GM23338 (cell line): Measurements from ENCODE around the gene CD6. TPM values are rescaled to one million over a fixed set of nuclear protein-coding genes. Genes with fewer than 3 reads are reported as not detected.

ENCODE experiments used
- ATAC-seq: fragments of 200-7000 bp; cut with Tn5 transposase; 3 replicates; pipeline ENCODE4 v1.9.1; 2020
- DNase-seq: peaks from one replicate; pipeline ENCODE4 v3.0.0-alpha.2; 2015; ENCODE audit warnings: low spot score
- H2AFZ ChIP-seq: fragments of 200-600 bp; sonication (generic); 2 replicates; pipeline ENCODE4 v1.8.0; 2016; ENCODE audit warnings: antibody characterized with exemption, mild to moderate bottlenecking, moderate library complexity
- H3F3A ChIP-seq: fragments of 200-600 bp; sonication (generic); replicated peaks from 2 replicates; pipeline ENCODE4 v1.8.0; 2017; ENCODE audit warnings: antibody characterized with exemption, mixed run types, low read depth
- H3K27ac ChIP-seq: fragments of 200-600 bp; sonication (generic); 2 replicates; pipeline ENCODE4 v1.6.1; 2016; ENCODE audit warnings: low read depth
- H3K27me3 ChIP-seq: fragments of 200-600 bp; sonication (generic); 2 replicates; pipeline ENCODE4 v1.8.0; 2016; ENCODE audit warnings: mild to moderate bottlenecking, mixed run types, moderate library complexity; ENCODE audit not compliant: insufficient read depth
- H3K36me3 ChIP-seq: fragments of 200-600 bp; sonication (generic); 2 replicates; pipeline ENCODE4 v1.8.0; 2016; ENCODE audit warnings: mild to moderate bottlenecking; ENCODE audit not compliant: insufficient read depth
- H3K4me1 ChIP-seq: fragments of 200-600 bp; sonication (generic); 2 replicates; pipeline ENCODE4 v1.8.0; 2016; ENCODE audit warnings: mild to moderate bottlenecking, moderate library complexity; ENCODE audit not compliant: insufficient read depth
- H3K4me2 ChIP-seq: fragments of 200-600 bp; sonication (generic); 2 replicates; pipeline ENCODE4 v1.7.1; 2017; ENCODE audit warnings: mixed run types
- H3K4me3 ChIP-seq: fragments of 200-600 bp; sonication (generic); 2 replicates; pipeline ENCODE4 v1.6.1; 2016; ENCODE audit warnings: mixed run types
- H3K79me2 ChIP-seq: fragments of 200-600 bp; sonication (generic); replicated peaks from 2 replicates; pipeline ENCODE4 v1.8.0; 2017; ENCODE audit warnings: mild to moderate bottlenecking; ENCODE audit not compliant: insufficient read depth
- H3K9me2 ChIP-seq: fragments of 200-600 bp; sonication (generic); 2 replicates; pipeline ENCODE4 v1.8.0; 2017; ENCODE audit not compliant: insufficient read depth
- H4K20me1 ChIP-seq: fragments of 200-600 bp; sonication (generic); replicated peaks from 2 replicates; pipeline ENCODE4 v1.8.0; 2017; ENCODE audit warnings: mild to moderate bottlenecking; ENCODE audit not compliant: insufficient read depth
- H3K27ac Mint-ChIP-seq: 2 replicates; pipeline ENCODE4 v1.8.0; 2020; ENCODE audit warnings: inconsistent platforms, mild to moderate bottlenecking, moderate library complexity, mixed read lengths
- H3K27me3 Mint-ChIP-seq: 3 replicates; pipeline ENCODE4 v1.8.0; 2022; ENCODE audit warnings: low read depth, mild to moderate bottlenecking, moderate library complexity, mixed read lengths, inconsistent platforms; ENCODE audit not compliant: insufficient read depth, poor library complexity
- H3K36me3 Mint-ChIP-seq: 3 replicates; pipeline ENCODE4 v1.8.0; 2021; ENCODE audit warnings: low read depth, mild to moderate bottlenecking, inconsistent platforms, moderate library complexity, mixed read lengths
- H3K4me1 Mint-ChIP-seq: 3 replicates; pipeline ENCODE4 v1.8.0; 2020; ENCODE audit warnings: mild to moderate bottlenecking, inconsistent platforms, mixed read lengths
- H3K4me3 Mint-ChIP-seq: 3 replicates; pipeline ENCODE4 v1.8.0; 2021; ENCODE audit warnings: moderate library complexity, mild to moderate bottlenecking, inconsistent platforms, mixed read lengths
- H3K9me3 Mint-ChIP-seq: 3 replicates; pipeline ENCODE4 v1.8.0; 2020; ENCODE audit warnings: moderate library complexity, mild to moderate bottlenecking, inconsistent platforms, mixed read lengths
- EZH2 ChIP-seq: fragments of 200-600 bp; sonication (generic); IDR thresholded peaks from one replicate; pipeline ENCODE4 v1.8.0; 2017; ENCODE audit warnings: antibody characterized with exemption, mild to moderate bottlenecking, low read depth; ENCODE audit not compliant: unreplicated experiment
- POLR2AphosphoS5 ChIP-seq: IDR thresholded peaks from 2 replicates; pipeline ENCODE4 v1.6.1; 2016; ENCODE audit warnings: antibody characterized with exemption, low read depth
- REST ChIP-seq: IDR thresholded peaks from one replicate; pipeline ENCODE4 v1.6.1; 2018; ENCODE audit warnings: antibody characterized with exemption; ENCODE audit not compliant: unreplicated experiment
- STAT1 ChIP-seq: IDR thresholded peaks from one replicate; pipeline ENCODE4 v1.6.1; 2016; ENCODE audit warnings: antibody characterized with exemption; ENCODE audit not compliant: unreplicated experiment
- long read RNA-seq: library from polyadenylated mRNA; unstranded; transcript quantifications from one replicate; pipeline ENCODE4 v2.0.0, GENCODE V29; 2020; ENCODE audit not compliant: unreplicated experiment
- polyA plus RNA-seq: library from polyadenylated mRNA; unstranded; fragments of >200 nt; fragmentation: Nextera tagmentation; extraction: Ambion mirVana; gene quantifications from 2 replicates; pipeline ENCODE4 v1.2.1, GENCODE V29; 2016
- total RNA-seq: library from RNA; depleted of rRNA; stranded (reverse); fragments of >200 nt; shearing (Covaris generic); gene quantifications from 2 replicates; pipeline ENCODE4 v1.2.3, GENCODE V29; 2014; rRNA removed
- TF ChIP-seq, protein P1 (sequence below): fragments of 250-450 bp; sonication (Bioruptor Pico); IDR thresholded peaks from 2 replicates; pipeline ENCODE4 v1.5.0; 2020; ENCODE audit warnings: mild to moderate bottlenecking, moderate library complexity

CD6 gene
- 0.49 and 1.9 TPM in 2 replicates for total RNA-seq
- not detected in 2 replicates for polyA plus RNA-seq
- long read RNA-seq, result 0 reads

GRCh38 chr11:60971520-60971919, at the start of gene CD6:
CD6 (plus strand) TSS chr11:60971680; CDS start chr11:60971866, 186 bp downstream.
- DNase-seq (no peak), ATAC-seq (no peak)
- Histone ChIP-seq H3K79me2 (no peaks in the 10 kb centered on the region), H2AFZ (peak within 1 kb of the TSS; percentile 59), H3K4me2 (no peak within 1 kb of the TSS), H3K36me3 (no peaks in the 10 kb centered on the region), H3K9me2 (peaks cover 5% of the 10 kb centered on the region; the same call in 1 of the 2 replicates), H4K20me1 (no peaks in the 10 kb centered on the region), H3K4me3 (no peak within 1 kb of the TSS), H3K4me1 (no peaks in the 10 kb centered on the region), H3K27ac (no peak within 1 kb of the TSS), H3K27me3 (no peaks in the 10 kb centered on the region), H3F3A (no peaks in the 10 kb centered on the region)
- Mint-ChIP-seq H3K27ac (no peak within 1 kb of the TSS), H3K9me3 (peaks cover 23% of the 10 kb centered on the region), H3K27me3 (no peaks in the 10 kb centered on the region), H3K4me1 (no peaks in the 10 kb centered on the region), H3K4me3 (no peak within 1 kb of the TSS), H3K36me3 (peaks cover 4% of the 10 kb centered on the region; the same call in 1 of the 3 replicates)
- TF ChIP-seq EZH2, result no peak

DNA sequence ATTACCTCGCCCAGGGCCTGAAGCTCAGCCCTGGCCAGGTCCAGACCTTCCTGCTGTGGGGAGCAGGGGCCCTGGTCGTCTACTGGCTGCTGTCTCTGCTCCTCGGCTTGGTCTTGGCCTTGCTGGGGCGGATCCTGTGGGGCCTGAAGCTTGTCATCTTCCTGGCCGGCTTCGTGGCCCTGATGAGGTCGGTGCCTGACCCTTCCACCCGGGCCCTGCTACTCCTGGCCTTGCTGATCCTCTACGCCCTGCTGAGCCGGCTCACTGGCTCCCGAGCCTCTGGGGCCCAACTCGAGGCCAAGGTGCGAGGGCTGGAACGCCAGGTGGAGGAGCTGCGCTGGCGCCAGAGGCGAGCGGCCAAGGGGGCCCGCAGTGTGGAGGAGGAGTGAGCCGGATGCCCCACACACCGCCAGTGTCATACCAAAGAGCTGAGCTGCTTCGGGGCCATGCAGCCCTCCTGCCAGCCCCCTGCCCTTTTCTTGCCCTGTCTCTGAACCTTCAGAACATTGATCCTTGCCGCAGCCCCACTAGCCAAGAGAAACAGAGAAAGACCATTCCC, 49.6 kb upstream of the CD6 start:
- H2AFZ ChIP-seq, result no peak overlapping the region
- H3K4me1 ChIP-seq, result peaks cover 16% of the 10 kb centered on the region
- H3K79me2 ChIP-seq, result peaks cover 28% of the 10 kb centered on the region
- H3K27ac Mint-ChIP-seq, result no peak overlapping the region
- ATAC-seq (no peak), DNase-seq (no peak)
- no peaks in the 10 kb centered on the region; the same call in 2 of the 3 replicates for H3K9me3 Mint-ChIP-seq
- H3K4me1 Mint-ChIP-seq, result peaks cover 33% of the 10 kb centered on the region
- H3K27me3 Mint-ChIP-seq, result peaks cover 13% of the 10 kb centered on the region
- no peaks in the 10 kb centered on the region for H3F3A ChIP-seq
- H3K27ac ChIP-seq, result no peak overlapping the region
- H3K4me3 ChIP-seq, result no peak overlapping the region
- H3K4me2 ChIP-seq, result no peak overlapping the region
- peaks cover 10% of the 10 kb centered on the region; the same call in 1 of the 2 replicates for H4K20me1 ChIP-seq
- no peak overlapping the region for H3K4me3 Mint-ChIP-seq
- TF ChIP-seq REST, result no peak
- TF ChIP-seq, protein P1, sequence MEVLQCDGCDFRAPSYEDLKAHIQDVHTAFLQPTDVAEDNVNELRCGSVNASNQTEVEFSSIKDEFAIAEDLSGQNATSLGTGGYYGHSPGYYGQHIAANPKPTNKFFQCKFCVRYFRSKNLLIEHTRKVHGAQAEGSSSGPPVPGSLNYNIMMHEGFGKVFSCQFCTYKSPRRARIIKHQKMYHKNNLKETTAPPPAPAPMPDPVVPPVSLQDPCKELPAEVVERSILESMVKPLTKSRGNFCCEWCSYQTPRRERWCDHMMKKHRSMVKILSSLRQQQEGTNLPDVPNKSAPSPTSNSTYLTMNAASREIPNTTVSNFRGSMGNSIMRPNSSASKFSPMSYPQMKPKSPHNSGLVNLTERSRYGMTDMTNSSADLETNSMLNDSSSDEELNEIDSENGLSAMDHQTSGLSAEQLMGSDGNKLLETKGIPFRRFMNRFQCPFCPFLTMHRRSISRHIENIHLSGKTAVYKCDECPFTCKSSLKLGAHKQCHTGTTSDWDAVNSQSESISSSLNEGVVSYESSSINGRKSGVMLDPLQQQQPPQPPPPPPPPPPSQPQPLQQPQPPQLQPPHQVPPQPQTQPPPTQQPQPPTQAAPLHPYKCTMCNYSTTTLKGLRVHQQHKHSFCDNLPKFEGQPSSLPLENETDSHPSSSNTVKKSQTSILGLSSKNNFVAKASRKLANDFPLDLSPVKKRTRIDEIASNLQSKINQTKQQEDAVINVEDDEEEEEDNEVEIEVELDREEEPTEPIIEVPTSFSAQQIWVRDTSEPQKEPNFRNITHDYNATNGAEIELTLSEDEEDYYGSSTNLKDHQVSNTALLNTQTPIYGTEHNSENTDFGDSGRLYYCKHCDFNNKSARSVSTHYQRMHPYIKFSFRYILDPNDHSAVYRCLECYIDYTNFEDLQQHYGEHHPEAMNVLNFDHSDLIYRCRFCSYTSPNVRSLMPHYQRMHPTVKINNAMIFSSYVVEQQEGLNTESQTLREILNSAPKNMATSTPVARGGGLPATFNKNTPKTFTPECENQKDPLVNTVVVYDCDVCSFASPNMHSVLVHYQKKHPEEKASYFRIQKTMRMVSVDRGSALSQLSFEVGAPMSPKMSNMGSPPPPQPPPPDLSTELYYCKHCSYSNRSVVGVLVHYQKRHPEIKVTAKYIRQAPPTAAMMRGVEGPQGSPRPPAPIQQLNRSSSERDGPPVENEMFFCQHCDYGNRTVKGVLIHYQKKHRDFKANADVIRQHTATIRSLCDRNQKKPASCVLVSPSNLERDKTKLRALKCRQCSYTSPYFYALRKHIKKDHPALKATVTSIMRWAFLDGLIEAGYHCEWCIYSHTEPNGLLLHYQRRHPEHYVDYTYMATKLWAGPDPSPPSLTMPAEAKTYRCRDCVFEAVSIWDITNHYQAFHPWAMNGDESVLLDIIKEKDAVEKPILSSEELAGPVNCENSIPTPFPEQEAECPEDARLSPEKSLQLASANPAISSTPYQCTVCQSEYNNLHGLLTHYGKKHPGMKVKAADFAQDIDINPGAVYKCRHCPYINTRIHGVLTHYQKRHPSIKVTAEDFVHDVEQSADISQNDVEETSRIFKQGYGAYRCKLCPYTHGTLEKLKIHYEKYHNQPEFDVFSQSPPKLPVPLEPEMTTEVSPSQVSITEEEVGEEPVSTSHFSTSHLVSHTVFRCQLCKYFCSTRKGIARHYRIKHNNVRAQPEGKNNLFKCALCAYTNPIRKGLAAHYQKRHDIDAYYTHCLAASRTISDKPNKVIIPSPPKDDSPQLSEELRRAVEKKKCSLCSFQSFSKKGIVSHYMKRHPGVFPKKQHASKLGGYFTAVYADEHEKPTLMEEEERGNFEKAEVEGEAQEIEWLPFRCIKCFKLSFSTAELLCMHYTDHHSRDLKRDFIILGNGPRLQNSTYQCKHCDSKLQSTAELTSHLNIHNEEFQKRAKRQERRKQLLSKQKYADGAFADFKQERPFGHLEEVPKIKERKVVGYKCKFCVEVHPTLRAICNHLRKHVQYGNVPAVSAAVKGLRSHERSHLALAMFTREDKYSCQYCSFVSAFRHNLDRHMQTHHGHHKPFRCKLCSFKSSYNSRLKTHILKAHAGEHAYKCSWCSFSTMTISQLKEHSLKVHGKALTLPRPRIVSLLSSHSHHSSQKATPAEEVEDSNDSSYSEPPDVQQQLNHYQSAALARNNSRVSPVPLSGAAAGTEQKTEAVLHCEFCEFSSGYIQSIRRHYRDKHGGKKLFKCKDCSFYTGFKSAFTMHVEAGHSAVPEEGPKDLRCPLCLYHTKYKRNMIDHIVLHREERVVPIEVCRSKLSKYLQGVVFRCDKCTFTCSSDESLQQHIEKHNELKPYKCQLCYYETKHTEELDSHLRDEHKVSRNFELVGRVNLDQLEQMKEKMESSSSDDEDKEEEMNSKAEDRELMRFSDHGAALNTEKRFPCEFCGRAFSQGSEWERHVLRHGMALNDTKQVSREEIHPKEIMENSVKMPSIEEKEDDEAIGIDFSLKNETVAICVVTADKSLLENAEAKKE (CRISPR knock-in tag), result no peak
- TF ChIP-seq EZH2, result no peak
- no peak for TF ChIP-seq STAT1
- TF ChIP-seq POLR2AphosphoS5, result no peak
- H3K36me3 ChIP-seq, result no peaks in the 10 kb centered on the region
- H3K36me3 Mint-ChIP-seq, result peaks cover 43% of the 10 kb centered on the region
- H3K9me2 ChIP-seq, result no peaks in the 10 kb centered on the region
- peaks cover 10% of the 10 kb centered on the region; the same call in 1 of the 2 replicates for H3K27me3 ChIP-seq
